Panc1 (cell line): ENCODE measurements around the gene CCDC54. TPM values are rescaled to one million over a fixed set of nuclear protein-coding genes. Genes with fewer than 3 reads are reported as not detected.

ENCODE experiments used
- ATAC-seq: fragments of 200-7000 bp; cut with Tn5 transposase; 2 replicates; pipeline ENCODE4 v1.9.1; 2020; ENCODE audit warnings: mild to moderate bottlenecking, moderate library complexity
- BruUV-seq: library from RNA; stranded (reverse); fragments of 400-500 nt; replicated peaks from 2 replicates; lab custom pipeline; 2021; lab: Mats Ljungman, UMichigan
- CTCF ChIA-PET: fragments of 300-600 bp; sonication (Branson Sonifier 250); formaldehyde crosslinking; loops from one replicate; lab custom pipeline; 2022; ENCODE audit warnings: antibody characterized with exemption; lab: Charles Lee
- POLR2A ChIA-PET: fragments of 300-600 bp; sonication (Branson Sonifier 250); formaldehyde crosslinking; loops from one replicate; lab custom pipeline; 2022; ENCODE audit warnings: antibody characterized with exemption; lab: Charles Lee
- DNase-seq: peaks from one replicate; pipeline ENCODE4 v3.0.0-alpha.2; 2010; ENCODE audit warnings: low read depth, low spot score
- H3K27ac ChIP-seq: 2 replicates; pipeline ENCODE4 v1.5.1; 2011; ENCODE audit warnings: mild to moderate bottlenecking, low read length, inconsistent platforms
- H3K27me3 ChIP-seq: fragments of 200-500 bp; sonication (Bioruptor generic); 2 replicates; pipeline ENCODE4 v1.6.0; 2014; ENCODE audit warnings: low read length, inconsistent platforms; ENCODE audit not compliant: control insufficient read depth, insufficient read depth
- H3K36me3 ChIP-seq: fragments of 200-500 bp; sonication (Bioruptor generic); 2 replicates; pipeline ENCODE4 v1.5.1; 2014; ENCODE audit warnings: inconsistent platforms, mild to moderate bottlenecking, low read length, moderate library complexity; ENCODE audit not compliant: control insufficient read depth, insufficient read depth
- H3K4me1 ChIP-seq: 2 replicates; pipeline ENCODE4 v1.5.1; 2011; ENCODE audit warnings: inconsistent platforms, mild to moderate bottlenecking, low read length, moderate library complexity; ENCODE audit not compliant: control insufficient read depth, insufficient read depth
- H3K4me3 ChIP-seq, 2 experiments: 2 replicates each; pipeline ENCODE4 v1.5.1; 2011 to 2012; ENCODE audit warnings: low read depth in 2 of 2, low read length in 2 of 2, mild to moderate bottlenecking in 2 of 2, inconsistent platforms in 1 of 2, moderate library complexity in 1 of 2
- H3K9me3 ChIP-seq: fragments of 200-500 bp; sonication (Bioruptor generic); 2 replicates; pipeline ENCODE4 v1.5.1; 2014; ENCODE audit warnings: low read depth, mild to moderate bottlenecking, inconsistent platforms, low read length, moderate library complexity; ENCODE audit not compliant: control insufficient read depth, insufficient read depth
- POLR2AphosphoS5 ChIP-seq: IDR thresholded peaks from 2 replicates; pipeline ENCODE4 v1.6.1; 2012; ENCODE audit warnings: mild to moderate bottlenecking, low read depth, low read length, moderate library complexity
- SIN3A ChIP-seq: IDR thresholded peaks from 2 replicates; pipeline ENCODE4 v1.6.1; 2012; ENCODE audit warnings: low read depth, mild to moderate bottlenecking, low read length, moderate library complexity, borderline replicate concordance; ENCODE audit not compliant: insufficient read depth
- TCF7L2 ChIP-seq: IDR thresholded peaks from 2 replicates; pipeline ENCODE4 v1.6.1; 2011; ENCODE audit warnings: mild to moderate bottlenecking, low read depth, low read length, inconsistent platforms
- in situ Hi-C: cut with HindIII; loops from 2 replicates; pipeline ENCODE4 v1.10.0; 2016; ENCODE audit warnings: low sequenced_read_pairs, low pct_unique_long_range_greater_than_20kb
- intact Hi-C: fragments of 100-400 bp; cut with micrococcal nuclease; formaldehyde crosslinking; loops from one replicate; pipeline ENCODE4 v1.10.0; 2022; ENCODE audit not compliant: unreplicated experiment
- total RNA-seq: library from RNA; stranded (reverse); gene quantifications from one replicate; pipeline ENCODE4 v1.2.1, GENCODE V29; 2021; ENCODE audit not compliant: unreplicated experiment
- TF ChIP-seq, protein P1 (sequence below): fragments of 450-650 bp; IDR thresholded peaks from 2 replicates; pipeline ENCODE4 v1.5.1; 2017; ENCODE audit warnings: mild to moderate bottlenecking
- TF ChIP-seq, protein P2 (sequence below), 2 experiments: IDR thresholded peaks; 2 replicates each; pipeline ENCODE4 v1.6.1; 2011 to 2012; ENCODE audit warnings: low read depth in 2 of 2, control low read depth in 1 of 2, low read length in 1 of 2, mild to moderate bottlenecking in 1 of 2, moderate library complexity in 1 of 2; ENCODE audit not compliant: insufficient read depth in 1 of 2

Gene CCDC54
- total RNA-seq, 1 experiment from 2014 or later = not detected

DNA sequence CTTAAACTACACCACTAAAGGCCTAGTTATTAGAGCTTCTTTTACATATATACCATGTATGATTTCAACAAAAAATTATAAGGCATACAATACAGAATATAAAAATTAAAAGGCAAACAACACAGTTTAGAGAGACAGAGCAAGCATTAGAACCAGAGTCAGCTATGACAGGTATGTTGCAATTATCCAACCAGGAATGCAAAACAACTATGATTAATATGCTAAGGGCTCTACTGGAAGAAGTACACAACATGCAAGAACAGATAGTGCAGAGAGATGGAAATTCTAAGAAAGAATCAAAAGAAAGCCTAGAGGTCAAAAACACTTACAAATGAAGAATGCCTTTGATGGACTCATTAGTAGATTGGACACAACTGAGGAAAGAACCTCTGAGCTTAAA, 39.6 kb downstream of the CCDC54 start:
- no TSS peak for BruUV-seq
- H3K4me3 ChIP-seq = no peak overlapping the region
- CTCF ChIA-PET = interaction anchor here (0.9 kb wide), 1 partner anchor 145 kb away, joined by 3 read pairs; no protein-coding TSS in a partner anchor
- no peak for TF ChIP-seq POLR2AphosphoS5
- TF ChIP-seq, protein P1, sequence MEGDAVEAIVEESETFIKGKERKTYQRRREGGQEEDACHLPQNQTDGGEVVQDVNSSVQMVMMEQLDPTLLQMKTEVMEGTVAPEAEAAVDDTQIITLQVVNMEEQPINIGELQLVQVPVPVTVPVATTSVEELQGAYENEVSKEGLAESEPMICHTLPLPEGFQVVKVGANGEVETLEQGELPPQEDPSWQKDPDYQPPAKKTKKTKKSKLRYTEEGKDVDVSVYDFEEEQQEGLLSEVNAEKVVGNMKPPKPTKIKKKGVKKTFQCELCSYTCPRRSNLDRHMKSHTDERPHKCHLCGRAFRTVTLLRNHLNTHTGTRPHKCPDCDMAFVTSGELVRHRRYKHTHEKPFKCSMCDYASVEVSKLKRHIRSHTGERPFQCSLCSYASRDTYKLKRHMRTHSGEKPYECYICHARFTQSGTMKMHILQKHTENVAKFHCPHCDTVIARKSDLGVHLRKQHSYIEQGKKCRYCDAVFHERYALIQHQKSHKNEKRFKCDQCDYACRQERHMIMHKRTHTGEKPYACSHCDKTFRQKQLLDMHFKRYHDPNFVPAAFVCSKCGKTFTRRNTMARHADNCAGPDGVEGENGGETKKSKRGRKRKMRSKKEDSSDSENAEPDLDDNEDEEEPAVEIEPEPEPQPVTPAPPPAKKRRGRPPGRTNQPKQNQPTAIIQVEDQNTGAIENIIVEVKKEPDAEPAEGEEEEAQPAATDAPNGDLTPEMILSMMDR = no peak
- H3K27me3 ChIP-seq = peaks cover 8% of the 10 kb centered on the region
- no peaks in the 10 kb centered on the region for H3K9me3 ChIP-seq
- ATAC-seq (no peak), DNase-seq (no peak)
- H3K27ac ChIP-seq = no peak overlapping the region
- POLR2A ChIA-PET = no interaction called here
- peaks cover 4% of the 10 kb centered on the region for H3K4me1 ChIP-seq
- no peaks in the 10 kb centered on the region; the same call in 1 of the 2 replicates for H3K36me3 ChIP-seq
- intact Hi-C loops = no loop called here
- in situ Hi-C loops = no loop called here

DNA sequence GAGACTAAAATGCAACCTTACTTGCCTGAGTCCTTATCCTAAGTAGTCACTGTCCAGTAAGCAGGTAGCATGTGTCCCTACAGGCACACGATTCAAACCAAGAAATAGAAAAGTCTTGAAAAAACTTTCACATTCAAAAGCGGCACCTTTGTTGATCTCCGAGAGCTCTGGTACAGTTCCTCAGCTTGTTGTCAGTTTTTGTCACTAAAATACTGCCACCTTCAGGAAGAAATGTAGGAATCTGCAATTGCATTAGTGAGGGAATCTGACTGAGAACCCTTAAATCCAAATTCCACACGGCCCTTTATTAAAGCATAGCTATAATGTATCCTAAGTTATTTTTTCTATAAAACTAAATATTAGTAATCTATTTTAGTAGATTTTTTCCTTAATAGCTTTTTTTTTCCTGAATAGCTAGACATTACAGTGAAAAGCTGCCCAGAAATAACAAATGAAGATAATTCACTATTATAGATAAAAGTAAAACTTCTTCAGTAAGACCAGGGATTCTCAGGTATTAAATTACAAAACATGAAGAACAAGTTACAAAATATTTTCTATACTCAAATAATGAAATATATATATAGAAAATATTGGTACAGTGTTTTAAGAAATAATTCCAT, 44.0 kb downstream of the CCDC54 start:
- no TSS peak for BruUV-seq
- Histone ChIP-seq H3K36me3 (no peaks in the 10 kb centered on the region; the same call in 1 of the 2 replicates), H3K4me3 (no peak overlapping the region; a peak in 1 of 4 replicates), H3K27ac (no peak overlapping the region), H3K9me3 (no peaks in the 10 kb centered on the region), H3K4me1 (peaks cover 4% of the 10 kb centered on the region), H3K27me3 (peaks cover 11% of the 10 kb centered on the region)
- ChIA-PET CTCF (interaction anchor here (0.6 to 1.7 kb wide), 6 partner anchors 11 to 215 kb away, joined by 3 to 10 read pairs (median 3); no protein-coding TSS in a partner anchor), POLR2A (no interaction called here)
- TF ChIP-seq SIN3A (no peak), TCF7L2 (peak; percentile 73; the same call in 1 of the 2 replicates), POLR2AphosphoS5 (no peak)
- TF ChIP-seq, protein P2, sequence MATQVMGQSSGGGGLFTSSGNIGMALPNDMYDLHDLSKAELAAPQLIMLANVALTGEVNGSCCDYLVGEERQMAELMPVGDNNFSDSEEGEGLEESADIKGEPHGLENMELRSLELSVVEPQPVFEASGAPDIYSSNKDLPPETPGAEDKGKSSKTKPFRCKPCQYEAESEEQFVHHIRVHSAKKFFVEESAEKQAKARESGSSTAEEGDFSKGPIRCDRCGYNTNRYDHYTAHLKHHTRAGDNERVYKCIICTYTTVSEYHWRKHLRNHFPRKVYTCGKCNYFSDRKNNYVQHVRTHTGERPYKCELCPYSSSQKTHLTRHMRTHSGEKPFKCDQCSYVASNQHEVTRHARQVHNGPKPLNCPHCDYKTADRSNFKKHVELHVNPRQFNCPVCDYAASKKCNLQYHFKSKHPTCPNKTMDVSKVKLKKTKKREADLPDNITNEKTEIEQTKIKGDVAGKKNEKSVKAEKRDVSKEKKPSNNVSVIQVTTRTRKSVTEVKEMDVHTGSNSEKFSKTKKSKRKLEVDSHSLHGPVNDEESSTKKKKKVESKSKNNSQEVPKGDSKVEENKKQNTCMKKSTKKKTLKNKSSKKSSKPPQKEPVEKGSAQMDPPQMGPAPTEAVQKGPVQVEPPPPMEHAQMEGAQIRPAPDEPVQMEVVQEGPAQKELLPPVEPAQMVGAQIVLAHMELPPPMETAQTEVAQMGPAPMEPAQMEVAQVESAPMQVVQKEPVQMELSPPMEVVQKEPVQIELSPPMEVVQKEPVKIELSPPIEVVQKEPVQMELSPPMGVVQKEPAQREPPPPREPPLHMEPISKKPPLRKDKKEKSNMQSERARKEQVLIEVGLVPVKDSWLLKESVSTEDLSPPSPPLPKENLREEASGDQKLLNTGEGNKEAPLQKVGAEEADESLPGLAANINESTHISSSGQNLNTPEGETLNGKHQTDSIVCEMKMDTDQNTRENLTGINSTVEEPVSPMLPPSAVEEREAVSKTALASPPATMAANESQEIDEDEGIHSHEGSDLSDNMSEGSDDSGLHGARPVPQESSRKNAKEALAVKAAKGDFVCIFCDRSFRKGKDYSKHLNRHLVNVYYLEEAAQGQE (IDR thresholded peaks at IDR 0.05; ENCODE audit: insufficient read depth in 1 of 2, low read depth in 2 of 2, low read length in 1 of 2) = no peak
- TF ChIP-seq, protein P1 = peak; percentile 80
- intact Hi-C loops (loop anchor here (2.0 kb wide), 1 partner anchor 150 kb away; no protein-coding TSS in a partner anchor), in situ Hi-C loops (no loop called here)
- ATAC-seq (peak; percentile 80; the same call in 1 of the 2 replicates), DNase-seq (peak; percentile 54)
